GM12874 (cell line): ENCODE data around the gene SCLY.

ENCODE experiments used
- CTCF ChIP-seq: IDR thresholded peaks from 2 replicates; pipeline ENCODE4 v1.5.1; 2011; ENCODE audit warnings: low read depth, mild to moderate bottlenecking, control low read depth, low read length, moderate library complexity; ENCODE audit not compliant: insufficient read depth

Gene SCLY

GRCh38 chr2:238122287-238123217 lies 61.8 kb downstream of the SCLY start:
- TF ChIP-seq CTCF: no peak

- no peak for TF ChIP-seq CTCF
Observed at GRCh38 chr2:238123218-238123971, 62.6 kb downstream of the SCLY start.

GRCh38 chr2:238123991-238124470 lies 63.2 kb downstream of the SCLY start:
- no peak for TF ChIP-seq CTCF

GRCh38 chr2:238124488-238125126 lies 63.8 kb downstream of the SCLY start:
- TF ChIP-seq CTCF: no peak

- no peak for TF ChIP-seq CTCF
Observed at GRCh38 chr2:238125127-238125885, 64.5 kb downstream of the SCLY start.

- no peak for TF ChIP-seq CTCF
Observed at GRCh38 chr2:238126338-238126737, 65.5 kb downstream of the SCLY start.
